Putamen (tissue), 1 donor: ENCODE results near the gene HCFC1.

Experiments
- DNase-seq: peaks from one replicate; pipeline ENCODE4 v3.0.0-alpha.2; 2016; ENCODE audit warnings: low spot score

Gene HCFC1

GRCh38 chrX:153939573-153939972 lies 32.0 kb downstream of the HCFC1 start:
- no peak for DNase-seq

DNA sequence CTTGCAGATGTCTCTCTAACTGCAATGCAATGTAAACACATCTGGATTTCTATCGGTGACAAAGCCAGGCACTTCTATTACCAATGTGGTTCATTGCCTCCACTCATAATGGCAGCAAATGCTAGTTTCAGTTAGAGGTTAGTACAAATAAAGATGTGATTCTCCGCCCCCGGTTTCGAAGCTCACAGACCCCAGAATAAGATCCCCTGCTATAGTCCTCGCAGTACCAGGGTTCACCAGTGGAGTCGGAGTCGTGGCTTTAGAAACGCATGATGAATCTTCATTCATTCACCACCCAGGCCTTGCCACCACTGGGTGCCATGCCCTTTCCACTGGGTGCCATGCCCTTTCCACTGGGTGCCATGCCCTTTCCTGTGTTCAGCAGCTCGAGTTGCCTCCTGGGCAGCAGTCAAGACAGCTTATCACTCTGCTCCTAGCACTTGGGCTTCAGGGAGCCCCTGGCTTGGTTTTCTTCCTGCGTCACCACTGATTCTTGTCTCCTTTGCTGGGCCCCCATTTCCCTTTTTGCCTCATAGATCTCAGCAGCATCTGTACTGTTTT lies 33.3 kb downstream of the HCFC1 start:
- no peak for DNase-seq

- no peak for DNase-seq
These were observed 34.6 kb downstream of the HCFC1 start for GRCh38 chrX:153937056-153937455.

DNA sequence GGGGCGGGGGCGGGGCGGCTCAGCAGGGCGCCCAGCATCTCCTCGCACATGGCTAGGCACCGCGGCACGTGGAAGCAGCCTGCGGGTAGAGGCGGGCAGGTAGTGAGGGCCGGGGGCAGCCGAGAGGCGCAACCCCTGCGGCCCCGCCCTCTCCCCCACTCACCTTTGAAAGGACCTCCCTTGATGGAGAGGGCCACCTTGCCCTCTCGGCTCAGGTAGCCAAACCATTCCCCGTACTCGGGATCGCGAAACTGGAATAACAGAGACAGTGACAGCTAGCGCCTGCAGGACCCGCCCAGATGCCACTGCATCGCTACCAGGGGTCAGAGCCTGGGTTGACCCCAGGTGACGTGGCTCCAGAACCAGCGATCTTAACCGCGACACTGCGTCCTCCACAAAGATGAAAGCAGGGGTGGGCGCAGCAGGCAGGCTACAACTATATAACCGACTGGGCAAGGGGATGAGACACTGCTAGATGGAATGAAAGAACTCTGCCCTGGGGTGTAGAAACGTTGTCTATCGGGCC lies 36.2 kb downstream of the HCFC1 start:
- no peak for DNase-seq

DNA sequence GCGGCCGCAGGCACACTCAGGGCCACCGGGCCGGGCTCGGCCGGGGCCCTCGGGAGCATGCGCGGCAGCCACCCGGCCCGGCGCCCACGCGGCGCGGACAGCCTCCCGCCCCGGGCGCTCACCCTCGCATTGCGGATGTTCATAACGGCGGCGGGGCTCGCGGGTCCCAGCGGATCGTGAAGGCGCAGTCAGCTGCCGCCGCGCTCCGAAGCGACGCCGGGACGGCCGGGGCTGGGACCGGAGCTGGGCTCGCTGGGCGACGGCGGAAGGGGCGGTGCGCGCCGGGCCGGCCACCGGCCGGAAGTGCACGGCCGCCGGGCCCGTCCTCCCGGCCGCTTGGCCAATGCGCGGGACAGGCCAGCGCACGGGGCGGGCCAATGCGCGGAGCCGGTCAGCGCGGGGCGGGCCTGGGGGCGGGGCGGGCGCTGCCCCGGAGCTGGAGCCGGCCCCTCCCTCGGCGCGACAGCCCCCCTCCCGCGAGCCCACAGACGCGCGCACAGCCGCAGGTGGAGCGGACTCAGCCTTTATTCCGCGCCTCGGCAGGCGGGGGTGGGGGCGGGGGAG lies 36.8 kb downstream of the HCFC1 start, which contains the start of gene NAA10:
TSS of gene NAA10 (minus strand) at position 276 of the 564 bp plus-strand sequence. CDS start at position 143, 133 bp downstream.
- peak; percentile 66 for DNase-seq

- DNase-seq = no peak
These were observed 37.4 kb downstream of the HCFC1 start for GRCh38 chrX:153934148-153934761.

DNA sequence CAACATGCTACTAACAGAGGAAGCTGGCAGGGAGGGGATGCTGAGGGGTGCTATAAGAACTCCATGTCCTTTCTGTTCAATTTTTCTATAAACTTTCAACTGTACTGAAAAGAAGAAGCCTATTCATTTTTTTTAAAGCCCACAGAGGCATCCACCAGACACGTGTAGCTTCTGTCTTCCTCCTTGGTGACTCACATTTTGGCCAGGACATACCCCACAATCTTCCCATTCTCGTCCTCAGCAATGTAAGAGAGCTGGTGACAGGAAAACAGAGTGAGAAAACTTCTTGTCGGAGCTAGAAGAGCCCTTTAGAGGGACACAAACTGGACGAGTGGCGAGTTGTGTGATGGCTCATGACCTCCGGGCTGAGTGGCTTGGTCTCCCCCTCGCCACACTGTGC lies 37.9 kb downstream of the HCFC1 start:
- no peak for DNase-seq

- DNase-seq = no peak
These were observed 39.2 kb downstream of the HCFC1 start for GRCh38 chrX:153932220-153932915.

DNA sequence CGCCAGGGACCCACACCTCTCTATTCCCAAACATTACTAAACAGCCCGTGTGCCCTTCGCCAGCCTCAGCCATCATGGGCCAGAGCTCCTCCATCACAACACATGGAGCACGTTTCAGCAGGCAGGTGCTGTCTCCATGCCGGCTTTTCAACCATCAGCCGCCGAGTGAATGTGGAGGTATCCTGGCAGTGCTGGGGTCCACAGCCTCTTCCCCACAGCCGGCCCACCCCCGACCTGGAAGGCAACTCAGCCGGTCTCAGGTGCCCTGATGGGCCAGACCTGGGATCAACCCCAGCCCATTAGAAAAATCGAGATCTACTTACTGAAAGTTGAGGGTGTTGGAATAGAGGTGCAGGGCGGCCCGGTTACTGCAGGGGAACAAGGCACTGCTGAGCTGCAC lies 39.9 kb downstream of the HCFC1 start:
- DNase-seq = no peak

GRCh38 chrX:153931151-153931550 lies 40.5 kb downstream of the HCFC1 start:
- DNase-seq = no peak

- DNase-seq = no peak
These were observed 41.4 kb downstream of the HCFC1 start for GRCh38 chrX:153930011-153930910.

DNA sequence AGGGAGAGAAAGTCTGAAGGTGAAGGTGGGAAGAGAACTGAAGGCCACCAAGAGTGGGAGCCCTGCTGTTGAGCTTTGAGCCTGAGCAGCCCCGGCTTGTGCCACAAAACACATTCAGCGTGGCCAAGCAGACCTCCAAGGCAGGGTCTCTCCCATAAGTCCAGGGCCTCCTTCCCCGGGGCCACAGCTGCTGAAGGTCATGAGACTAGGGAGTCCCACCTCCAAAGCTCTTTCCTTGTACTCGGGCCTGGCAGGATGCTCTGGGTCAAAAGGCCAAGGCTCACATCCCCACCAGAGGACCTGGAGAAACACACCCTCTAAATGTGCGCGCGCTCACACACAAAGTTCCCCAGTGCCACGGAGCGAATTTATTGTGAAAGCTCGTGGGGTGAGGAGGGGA lies 42.0 kb downstream of the HCFC1 start:
- DNase-seq = no peak

DNA sequence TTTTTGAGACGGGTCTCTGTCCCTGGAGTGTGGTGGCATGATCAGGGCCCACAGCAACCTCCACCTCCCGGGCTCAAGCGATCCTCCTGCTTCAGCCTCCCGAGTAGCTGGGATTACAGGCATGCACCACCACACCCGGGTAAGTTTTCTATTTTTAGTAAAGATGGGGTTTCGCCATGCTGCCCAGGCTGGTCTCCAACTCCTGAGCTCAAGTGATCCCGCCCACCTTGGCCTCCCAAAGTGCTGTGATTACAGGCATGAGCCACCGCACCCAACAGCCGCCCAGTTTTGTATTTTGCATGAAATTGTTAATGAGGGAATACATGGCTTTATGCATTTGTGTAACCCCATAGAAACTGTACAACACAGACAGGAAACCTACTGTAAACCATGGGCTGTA lies 42.8 kb downstream of the HCFC1 start:
- DNase-seq = no peak

DNA sequence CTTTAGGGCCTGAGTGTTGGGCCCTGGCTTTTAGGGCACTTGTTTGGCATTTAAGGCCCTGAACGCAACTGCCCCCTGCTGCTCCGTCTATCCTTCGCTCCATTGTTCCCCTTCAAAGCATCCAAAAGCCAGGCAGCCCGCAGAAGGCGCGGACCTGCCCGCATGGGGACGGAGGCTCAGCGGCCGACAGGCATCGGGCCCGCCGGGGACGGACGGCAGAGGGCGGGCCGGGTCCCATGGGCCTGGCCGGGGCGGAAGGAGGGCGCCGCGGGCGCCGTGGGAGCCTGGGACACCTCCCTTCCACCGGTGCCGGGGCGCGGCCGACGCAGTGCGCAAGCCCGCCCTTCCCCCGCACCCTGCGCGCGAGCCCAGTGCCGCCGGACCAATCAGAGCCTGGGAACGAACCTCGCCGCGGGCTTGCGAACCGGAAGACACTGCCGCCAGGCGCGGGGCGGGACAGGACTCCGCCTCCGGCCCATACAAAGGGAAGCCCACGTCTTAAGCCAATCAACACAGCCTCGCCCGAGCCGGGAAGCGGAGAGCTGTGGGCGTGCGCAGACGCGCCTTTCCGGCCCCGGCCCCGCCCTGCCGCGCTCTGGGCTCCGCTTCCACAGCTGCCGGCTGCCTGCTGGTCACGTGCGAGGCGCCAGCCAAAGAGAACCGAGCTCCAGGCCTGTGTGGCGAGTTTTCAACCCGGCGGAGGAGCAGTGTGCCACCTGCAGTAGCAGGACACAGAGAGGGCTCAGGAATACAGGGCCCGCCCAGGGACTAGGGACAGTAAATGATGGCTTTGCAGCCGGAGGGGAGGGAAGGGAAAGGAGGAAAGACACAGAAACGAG lies 43.5 kb downstream of the HCFC1 start:
- DNase-seq = peak; percentile 95

DNA sequence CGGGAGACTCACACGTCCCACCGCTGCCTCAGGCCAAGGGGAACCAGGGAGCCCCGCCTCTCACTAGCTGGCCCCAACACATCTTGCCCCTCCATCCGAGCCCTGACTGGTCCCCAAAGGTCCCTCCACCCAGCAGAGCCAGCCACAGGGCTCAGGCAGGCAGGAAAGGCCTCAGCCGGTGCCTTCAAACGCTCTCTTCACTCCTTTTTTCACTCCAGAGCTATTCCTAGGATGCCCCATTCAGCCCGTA lies 44.0 kb downstream of the HCFC1 start:
- no peak for DNase-seq

GRCh38 chrX:153926858-153927671 lies 44.6 kb downstream of the HCFC1 start:
- no peak for DNase-seq

GRCh38 chrX:153926552-153926857 lies 45.1 kb downstream of the HCFC1 start:
- no peak for DNase-seq

GRCh38 chrX:153925739-153926551 lies 45.7 kb downstream of the HCFC1 start, which contains the start of gene ARHGAP4:
Gene ARHGAP4 (minus strand): TSS chrX:153926264. CDS start chrX:153926202, 62 bp downstream.
- DNase-seq = no peak

- DNase-seq = no peak
These were observed 46.3 kb downstream of the HCFC1 start for GRCh38 chrX:153925387-153925738.
